ENCODE data around the gene TFCP2L1.
A peak's percentile ranks its signal among the peaks of the same experiment; 100 is the strongest.
"Not testable (repeated sequence)": the region's sequence is repeated elsewhere in the genome, so short reads cannot be mapped to it uniquely, and the experiment has no call there.

Gene TFCP2L1

GRCh38 chr2:121298476-121298875, 13.5 kb upstream of the TFCP2L1 start:
- H3K36me3 ChIP-seq (ENCODE audit: control insufficient read depth, insufficient read depth, low read length) = no peaks in the 10 kb centered on the region
- no peak overlapping the region for H3K4me3 ChIP-seq (replicated peaks; ENCODE audit: low read depth, low read length)
- DNase-seq (ENCODE audit: extremely low read depth, insufficient read length) = no peak
- no peak for TF ChIP-seq CTCF (IDR thresholded peaks at IDR 0.05; ENCODE audit: insufficient read depth, low read length, poor library complexity, severe bottlenecking)
- no peaks in the 10 kb centered on the region for H3K27me3 ChIP-seq (replicated peaks; ENCODE audit: control insufficient read depth, insufficient read depth, low read length)

- DNase-seq (ENCODE audit: extremely low read depth, insufficient read length); H3K27me3 ChIP-seq (replicated peaks; ENCODE audit: control insufficient read depth, insufficient read depth, low read length); H3K36me3 ChIP-seq (ENCODE audit: control insufficient read depth, insufficient read depth, low read length); H3K4me3 ChIP-seq (replicated peaks; ENCODE audit: low read depth, low read length): not testable (repeated sequence)
Measured at GRCh38 chr2:121297866-121298265, 12.9 kb upstream of the TFCP2L1 start.

- DNase-seq (ENCODE audit: extremely low read depth, insufficient read length) = no peak
- Histone ChIP-seq H3K36me3 (ENCODE audit: control insufficient read depth, insufficient read depth, low read length) (no peaks in the 10 kb centered on the region), H3K4me3 (replicated peaks; ENCODE audit: low read depth, low read length) (no peak overlapping the region), H3K27me3 (replicated peaks; ENCODE audit: control insufficient read depth, insufficient read depth, low read length) (no peaks in the 10 kb centered on the region)
- TF ChIP-seq CTCF (IDR thresholded peaks at IDR 0.05; ENCODE audit: insufficient read depth, low read length, poor library complexity, severe bottlenecking) = peak; percentile 61
Measured at GRCh38 chr2:121297217-121297830, 12.3 kb upstream of the TFCP2L1 start.

GRCh38 chr2:121295911-121296650, 11.1 kb upstream of the TFCP2L1 start:
- no peaks in the 10 kb centered on the region for H3K27me3 ChIP-seq (replicated peaks; ENCODE audit: control insufficient read depth, insufficient read depth, low read length)
- H3K36me3 ChIP-seq (ENCODE audit: control insufficient read depth, insufficient read depth, low read length) = no peaks in the 10 kb centered on the region
- no peak for TF ChIP-seq CTCF (IDR thresholded peaks at IDR 0.05; ENCODE audit: insufficient read depth, low read length, poor library complexity, severe bottlenecking)
- DNase-seq (ENCODE audit: extremely low read depth, insufficient read length) = no peak
- H3K4me3 ChIP-seq (replicated peaks; ENCODE audit: low read depth, low read length) = no peak overlapping the region

GRCh38 chr2:121294881-121295840, 10.2 kb upstream of the TFCP2L1 start:
- Histone ChIP-seq H3K36me3 (ENCODE audit: control insufficient read depth, insufficient read depth, low read length) (no peaks in the 10 kb centered on the region), H3K27me3 (replicated peaks; ENCODE audit: control insufficient read depth, insufficient read depth, low read length) (no peaks in the 10 kb centered on the region), H3K4me3 (replicated peaks; ENCODE audit: low read depth, low read length) (no peak overlapping the region)
- TF ChIP-seq CTCF (IDR thresholded peaks at IDR 0.05; ENCODE audit: insufficient read depth, low read length, poor library complexity, severe bottlenecking) = no peak
- DNase-seq (ENCODE audit: extremely low read depth, insufficient read length) = no peak
